RPMI7951 (cell line): ENCODE measurements around the gene NAV1. TPM values are rescaled to one million over a fixed set of nuclear protein-coding genes. Genes with fewer than 3 reads are reported as not detected.
"Not testable (repeated sequence)": the region's sequence is repeated elsewhere in the genome, so short reads cannot be mapped to it uniquely, and the experiment has no call there.

Experiments used
- DNase-seq: peaks from one replicate; pipeline ENCODE4 v3.0.0-alpha.2; 2012; ENCODE audit warnings: low read depth
- total RNA-seq: library from RNA; depleted of rRNA; stranded (reverse); fragments of >200 nt; shearing (Covaris generic); gene quantifications from 2 replicates; pipeline ENCODE4 v1.2.3, GENCODE V29; 2014

NAV1 gene
- total RNA-seq, 1 experiment from 2014 or later, result 27.6 TPM

GRCh38 chr1:201544710-201545109 is 5.8 kb downstream of the NAV1 start:
- no peak for DNase-seq

GRCh38 chr1:201545851-201546492 is 7.0 kb downstream of the NAV1 start:
- DNase-seq, result no peak

GRCh38 chr1:201549522-201549921 is 10.6 kb downstream of the NAV1 start:
- DNase-seq, result not testable (repeated sequence)

GRCh38 chr1:201551096-201551495 is 12.2 kb downstream of the NAV1 start:
- no peak for DNase-seq

- DNase-seq, result peak; percentile 98
Observed at GRCh38 chr1:201551877-201552731, 13.2 kb downstream of the NAV1 start.

- DNase-seq, result peak; percentile 92
Observed at GRCh38 chr1:201552941-201553351, 14.0 kb downstream of the NAV1 start.

- DNase-seq, result no peak
Observed at GRCh38 chr1:201553496-201554189, 14.7 kb downstream of the NAV1 start.

GRCh38 chr1:201554190-201554600 is 15.3 kb downstream of the NAV1 start:
- DNase-seq, result no peak

GRCh38 chr1:201554789-201555592 is 16.1 kb downstream of the NAV1 start:
- peak; percentile 41 for DNase-seq

GRCh38 chr1:201555593-201555945 is 16.6 kb downstream of the NAV1 start:
- DNase-seq, result no peak

- DNase-seq, result peak; percentile 85
Observed at GRCh38 chr1:201556841-201557571, 18.1 kb downstream of the NAV1 start.

- DNase-seq, result peak; percentile 64
Observed at GRCh38 chr1:201557572-201557958, 18.6 kb downstream of the NAV1 start.

GRCh38 chr1:201559679-201560162 is 20.8 kb downstream of the NAV1 start:
- DNase-seq, result peak; percentile 79

- DNase-seq, result no peak
Observed at GRCh38 chr1:201560328-201561194, 21.6 kb downstream of the NAV1 start.

- DNase-seq, result peak; percentile 34
Observed at GRCh38 chr1:201561195-201561564, 22.3 kb downstream of the NAV1 start.

- DNase-seq, result peak; percentile 94
Observed at GRCh38 chr1:201561601-201562000, 22.7 kb downstream of the NAV1 start.

- peak; percentile 99 for DNase-seq
Observed at GRCh38 chr1:201562257-201562656, 23.3 kb downstream of the NAV1 start.

- peak; percentile 94 for DNase-seq
Observed at GRCh38 chr1:201562659-201563405, 23.9 kb downstream of the NAV1 start.

GRCh38 chr1:201563406-201563780 is 24.5 kb downstream of the NAV1 start:
- no peak for DNase-seq
